GM23338 (cell line): ENCODE measurements around the gene ZNF491. TPM values are rescaled to one million over a fixed set of nuclear protein-coding genes. Genes with fewer than 3 reads are reported as not detected.

ENCODE experiments used
- ATAC-seq: fragments of 200-7000 bp; cut with Tn5 transposase; 3 replicates; pipeline ENCODE4 v1.9.1; 2020
- DNase-seq: peaks from one replicate; pipeline ENCODE4 v3.0.0-alpha.2; 2015; ENCODE audit warnings: low spot score
- H2AFZ ChIP-seq: fragments of 200-600 bp; sonication (generic); 2 replicates; pipeline ENCODE4 v1.8.0; 2016; ENCODE audit warnings: antibody characterized with exemption, mild to moderate bottlenecking, moderate library complexity
- H3F3A ChIP-seq: fragments of 200-600 bp; sonication (generic); replicated peaks from 2 replicates; pipeline ENCODE4 v1.8.0; 2017; ENCODE audit warnings: antibody characterized with exemption, mixed run types, low read depth
- H3K27ac ChIP-seq: fragments of 200-600 bp; sonication (generic); 2 replicates; pipeline ENCODE4 v1.6.1; 2016; ENCODE audit warnings: low read depth
- H3K27me3 ChIP-seq: fragments of 200-600 bp; sonication (generic); 2 replicates; pipeline ENCODE4 v1.8.0; 2016; ENCODE audit warnings: mild to moderate bottlenecking, mixed run types, moderate library complexity; ENCODE audit not compliant: insufficient read depth
- H3K36me3 ChIP-seq: fragments of 200-600 bp; sonication (generic); 2 replicates; pipeline ENCODE4 v1.8.0; 2016; ENCODE audit warnings: mild to moderate bottlenecking; ENCODE audit not compliant: insufficient read depth
- H3K4me1 ChIP-seq: fragments of 200-600 bp; sonication (generic); 2 replicates; pipeline ENCODE4 v1.8.0; 2016; ENCODE audit warnings: mild to moderate bottlenecking, moderate library complexity; ENCODE audit not compliant: insufficient read depth
- H3K4me2 ChIP-seq: fragments of 200-600 bp; sonication (generic); 2 replicates; pipeline ENCODE4 v1.7.1; 2017; ENCODE audit warnings: mixed run types
- H3K4me3 ChIP-seq: fragments of 200-600 bp; sonication (generic); 2 replicates; pipeline ENCODE4 v1.6.1; 2016; ENCODE audit warnings: mixed run types
- H3K79me2 ChIP-seq: fragments of 200-600 bp; sonication (generic); replicated peaks from 2 replicates; pipeline ENCODE4 v1.8.0; 2017; ENCODE audit warnings: mild to moderate bottlenecking; ENCODE audit not compliant: insufficient read depth
- H3K9me2 ChIP-seq: fragments of 200-600 bp; sonication (generic); 2 replicates; pipeline ENCODE4 v1.8.0; 2017; ENCODE audit not compliant: insufficient read depth
- H4K20me1 ChIP-seq: fragments of 200-600 bp; sonication (generic); replicated peaks from 2 replicates; pipeline ENCODE4 v1.8.0; 2017; ENCODE audit warnings: mild to moderate bottlenecking; ENCODE audit not compliant: insufficient read depth
- H3K27ac Mint-ChIP-seq: 2 replicates; pipeline ENCODE4 v1.8.0; 2020; ENCODE audit warnings: inconsistent platforms, mild to moderate bottlenecking, moderate library complexity, mixed read lengths
- H3K27me3 Mint-ChIP-seq: 3 replicates; pipeline ENCODE4 v1.8.0; 2022; ENCODE audit warnings: low read depth, mild to moderate bottlenecking, moderate library complexity, mixed read lengths, inconsistent platforms; ENCODE audit not compliant: insufficient read depth, poor library complexity
- H3K36me3 Mint-ChIP-seq: 3 replicates; pipeline ENCODE4 v1.8.0; 2021; ENCODE audit warnings: low read depth, mild to moderate bottlenecking, inconsistent platforms, moderate library complexity, mixed read lengths
- H3K4me1 Mint-ChIP-seq: 3 replicates; pipeline ENCODE4 v1.8.0; 2020; ENCODE audit warnings: mild to moderate bottlenecking, inconsistent platforms, mixed read lengths
- H3K4me3 Mint-ChIP-seq: 3 replicates; pipeline ENCODE4 v1.8.0; 2021; ENCODE audit warnings: moderate library complexity, mild to moderate bottlenecking, inconsistent platforms, mixed read lengths
- H3K9me3 Mint-ChIP-seq: 3 replicates; pipeline ENCODE4 v1.8.0; 2020; ENCODE audit warnings: moderate library complexity, mild to moderate bottlenecking, inconsistent platforms, mixed read lengths
- CREB1 ChIP-seq: fragments of 250-450 bp; sonication (Bioruptor Pico); IDR thresholded peaks from 2 replicates; pipeline ENCODE4 v1.5.0; 2020; ENCODE audit warnings: low read depth, mild to moderate bottlenecking, moderate library complexity
- CTCF ChIP-seq, 2 experiments: fragments of 200-600 bp in 1 of 2; sonication (generic) in 1 of 2; conservative IDR thresholded peaks; 2 replicates each; pipeline versions ENCODE4 v1.5.1 to v1.6.1; 2016 to 2017; ENCODE audit warnings: antibody characterized with exemption in 2 of 2, low read depth in 2 of 2, mild to moderate bottlenecking in 2 of 2, moderate library complexity in 1 of 2
- ETS1 ChIP-seq: IDR thresholded peaks from 2 replicates; pipeline ENCODE4 v1.6.1; 2016; ENCODE audit warnings: antibody characterized with exemption
- EZH2 ChIP-seq: fragments of 200-600 bp; sonication (generic); IDR thresholded peaks from one replicate; pipeline ENCODE4 v1.8.0; 2017; ENCODE audit warnings: antibody characterized with exemption, mild to moderate bottlenecking, low read depth; ENCODE audit not compliant: unreplicated experiment
- EZH2phosphoT487 ChIP-seq: fragments of 200-600 bp; sonication (generic); IDR thresholded peaks from one replicate; pipeline ENCODE4 v1.8.1; 2018; ENCODE audit warnings: antibody characterized with exemption; ENCODE audit not compliant: unreplicated experiment
- JUNB ChIP-seq: IDR thresholded peaks from one replicate; pipeline ENCODE4 v1.6.1; 2016; ENCODE audit warnings: antibody characterized with exemption; ENCODE audit not compliant: unreplicated experiment
- NANOG ChIP-seq: IDR thresholded peaks from 2 replicates; pipeline ENCODE4 v1.6.1; 2016; ENCODE audit warnings: antibody characterized with exemption, borderline replicate concordance
- POLR2AphosphoS5 ChIP-seq: IDR thresholded peaks from 2 replicates; pipeline ENCODE4 v1.6.1; 2016; ENCODE audit warnings: antibody characterized with exemption, low read depth
- REST ChIP-seq: IDR thresholded peaks from one replicate; pipeline ENCODE4 v1.6.1; 2018; ENCODE audit warnings: antibody characterized with exemption; ENCODE audit not compliant: unreplicated experiment
- STAT1 ChIP-seq: IDR thresholded peaks from one replicate; pipeline ENCODE4 v1.6.1; 2016; ENCODE audit warnings: antibody characterized with exemption; ENCODE audit not compliant: unreplicated experiment
- ZNF114 ChIP-seq: fragments of 250-450 bp; sonication (Bioruptor Pico); IDR thresholded peaks from 2 replicates; pipeline ENCODE4 v1.5.0; 2020; ENCODE audit warnings: mild to moderate bottlenecking, moderate library complexity
- ZNF331 ChIP-seq: fragments of 250-450 bp; sonication (Bioruptor Pico); IDR thresholded peaks from 2 replicates; pipeline ENCODE4 v1.5.0; 2020; ENCODE audit warnings: low read depth, mild to moderate bottlenecking, moderate library complexity
- polyA plus RNA-seq: library from polyadenylated mRNA; unstranded; fragments of >200 nt; fragmentation: Nextera tagmentation; extraction: Ambion mirVana; gene quantifications from 2 replicates; pipeline ENCODE4 v1.2.1, GENCODE V29; 2016
- total RNA-seq: library from RNA; depleted of rRNA; stranded (reverse); fragments of >200 nt; shearing (Covaris generic); gene quantifications from 2 replicates; pipeline ENCODE4 v1.2.3, GENCODE V29; 2014
- TF ChIP-seq, protein P1 (sequence below): fragments of 250-450 bp; sonication (Bioruptor Pico); IDR thresholded peaks from 2 replicates; pipeline ENCODE4 v1.5.0; 2020; ENCODE audit warnings: mild to moderate bottlenecking, moderate library complexity

ZNF491 gene
- total and polyA plus RNA-seq, 2 experiments from 2014 or later, result 0.32 to 1.3 TPM

DNA sequence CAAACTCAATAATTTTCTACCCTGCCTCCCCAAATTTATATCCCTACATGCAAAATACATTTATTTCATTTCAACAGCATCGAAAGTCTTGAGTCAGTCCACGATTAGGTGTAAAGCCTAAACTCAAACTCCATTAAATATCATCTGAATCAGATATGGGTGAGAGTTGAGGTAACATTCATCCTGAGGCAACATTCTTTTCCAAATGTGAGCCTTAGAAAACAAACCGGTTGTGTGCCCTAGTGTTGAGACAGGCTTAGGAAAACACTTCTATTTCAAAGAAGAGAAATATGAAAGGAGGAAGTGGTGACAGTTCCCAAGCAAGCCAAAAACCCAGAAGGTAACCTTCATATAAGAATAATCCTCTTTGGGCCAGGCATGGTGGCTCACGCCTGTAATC, 43.7 kb upstream of the ZNF491 start:
- Histone ChIP-seq H3K4me3 (no peak overlapping the region), H3K36me3 (peaks cover 3% of the 10 kb centered on the region; the same call in 1 of the 2 replicates), H3K9me2 (no peaks in the 10 kb centered on the region), H3K27ac (no peak overlapping the region), H3K79me2 (no peaks in the 10 kb centered on the region), H3K4me2 (no peak overlapping the region), H3F3A (no peaks in the 10 kb centered on the region), H4K20me1 (no peaks in the 10 kb centered on the region), H3K27me3 (no peaks in the 10 kb centered on the region), H2AFZ (no peak overlapping the region), H3K4me1 (no peaks in the 10 kb centered on the region)
- ATAC-seq (no peak), DNase-seq (no peak)
- peaks cover 1% of the 10 kb centered on the region for H3K27me3 Mint-ChIP-seq
- H3K4me3 Mint-ChIP-seq, result no peak overlapping the region
- H3K36me3 Mint-ChIP-seq, result peaks cover 3% of the 10 kb centered on the region; the same call in 1 of the 3 replicates
- H3K9me3 Mint-ChIP-seq, result peaks cover 80% of the 10 kb centered on the region
- H3K27ac Mint-ChIP-seq, result no peak overlapping the region
- TF ChIP-seq ETS1 (no peak), EZH2phosphoT487 (no peak), STAT1 (no peak), CREB1 (CRISPR knock-in tag) (no peak), EZH2 (no peak), JUNB (no peak), NANOG (no peak), CTCF (conservative IDR thresholded peaks at IDR 0.05; ENCODE audit: low read depth in 2 of 2) (no peak), POLR2AphosphoS5 (no peak), REST (no peak), ZNF114 (CRISPR knock-in tag) (no peak), ZNF331 (CRISPR knock-in tag) (no peak)
- TF ChIP-seq, protein P1, sequence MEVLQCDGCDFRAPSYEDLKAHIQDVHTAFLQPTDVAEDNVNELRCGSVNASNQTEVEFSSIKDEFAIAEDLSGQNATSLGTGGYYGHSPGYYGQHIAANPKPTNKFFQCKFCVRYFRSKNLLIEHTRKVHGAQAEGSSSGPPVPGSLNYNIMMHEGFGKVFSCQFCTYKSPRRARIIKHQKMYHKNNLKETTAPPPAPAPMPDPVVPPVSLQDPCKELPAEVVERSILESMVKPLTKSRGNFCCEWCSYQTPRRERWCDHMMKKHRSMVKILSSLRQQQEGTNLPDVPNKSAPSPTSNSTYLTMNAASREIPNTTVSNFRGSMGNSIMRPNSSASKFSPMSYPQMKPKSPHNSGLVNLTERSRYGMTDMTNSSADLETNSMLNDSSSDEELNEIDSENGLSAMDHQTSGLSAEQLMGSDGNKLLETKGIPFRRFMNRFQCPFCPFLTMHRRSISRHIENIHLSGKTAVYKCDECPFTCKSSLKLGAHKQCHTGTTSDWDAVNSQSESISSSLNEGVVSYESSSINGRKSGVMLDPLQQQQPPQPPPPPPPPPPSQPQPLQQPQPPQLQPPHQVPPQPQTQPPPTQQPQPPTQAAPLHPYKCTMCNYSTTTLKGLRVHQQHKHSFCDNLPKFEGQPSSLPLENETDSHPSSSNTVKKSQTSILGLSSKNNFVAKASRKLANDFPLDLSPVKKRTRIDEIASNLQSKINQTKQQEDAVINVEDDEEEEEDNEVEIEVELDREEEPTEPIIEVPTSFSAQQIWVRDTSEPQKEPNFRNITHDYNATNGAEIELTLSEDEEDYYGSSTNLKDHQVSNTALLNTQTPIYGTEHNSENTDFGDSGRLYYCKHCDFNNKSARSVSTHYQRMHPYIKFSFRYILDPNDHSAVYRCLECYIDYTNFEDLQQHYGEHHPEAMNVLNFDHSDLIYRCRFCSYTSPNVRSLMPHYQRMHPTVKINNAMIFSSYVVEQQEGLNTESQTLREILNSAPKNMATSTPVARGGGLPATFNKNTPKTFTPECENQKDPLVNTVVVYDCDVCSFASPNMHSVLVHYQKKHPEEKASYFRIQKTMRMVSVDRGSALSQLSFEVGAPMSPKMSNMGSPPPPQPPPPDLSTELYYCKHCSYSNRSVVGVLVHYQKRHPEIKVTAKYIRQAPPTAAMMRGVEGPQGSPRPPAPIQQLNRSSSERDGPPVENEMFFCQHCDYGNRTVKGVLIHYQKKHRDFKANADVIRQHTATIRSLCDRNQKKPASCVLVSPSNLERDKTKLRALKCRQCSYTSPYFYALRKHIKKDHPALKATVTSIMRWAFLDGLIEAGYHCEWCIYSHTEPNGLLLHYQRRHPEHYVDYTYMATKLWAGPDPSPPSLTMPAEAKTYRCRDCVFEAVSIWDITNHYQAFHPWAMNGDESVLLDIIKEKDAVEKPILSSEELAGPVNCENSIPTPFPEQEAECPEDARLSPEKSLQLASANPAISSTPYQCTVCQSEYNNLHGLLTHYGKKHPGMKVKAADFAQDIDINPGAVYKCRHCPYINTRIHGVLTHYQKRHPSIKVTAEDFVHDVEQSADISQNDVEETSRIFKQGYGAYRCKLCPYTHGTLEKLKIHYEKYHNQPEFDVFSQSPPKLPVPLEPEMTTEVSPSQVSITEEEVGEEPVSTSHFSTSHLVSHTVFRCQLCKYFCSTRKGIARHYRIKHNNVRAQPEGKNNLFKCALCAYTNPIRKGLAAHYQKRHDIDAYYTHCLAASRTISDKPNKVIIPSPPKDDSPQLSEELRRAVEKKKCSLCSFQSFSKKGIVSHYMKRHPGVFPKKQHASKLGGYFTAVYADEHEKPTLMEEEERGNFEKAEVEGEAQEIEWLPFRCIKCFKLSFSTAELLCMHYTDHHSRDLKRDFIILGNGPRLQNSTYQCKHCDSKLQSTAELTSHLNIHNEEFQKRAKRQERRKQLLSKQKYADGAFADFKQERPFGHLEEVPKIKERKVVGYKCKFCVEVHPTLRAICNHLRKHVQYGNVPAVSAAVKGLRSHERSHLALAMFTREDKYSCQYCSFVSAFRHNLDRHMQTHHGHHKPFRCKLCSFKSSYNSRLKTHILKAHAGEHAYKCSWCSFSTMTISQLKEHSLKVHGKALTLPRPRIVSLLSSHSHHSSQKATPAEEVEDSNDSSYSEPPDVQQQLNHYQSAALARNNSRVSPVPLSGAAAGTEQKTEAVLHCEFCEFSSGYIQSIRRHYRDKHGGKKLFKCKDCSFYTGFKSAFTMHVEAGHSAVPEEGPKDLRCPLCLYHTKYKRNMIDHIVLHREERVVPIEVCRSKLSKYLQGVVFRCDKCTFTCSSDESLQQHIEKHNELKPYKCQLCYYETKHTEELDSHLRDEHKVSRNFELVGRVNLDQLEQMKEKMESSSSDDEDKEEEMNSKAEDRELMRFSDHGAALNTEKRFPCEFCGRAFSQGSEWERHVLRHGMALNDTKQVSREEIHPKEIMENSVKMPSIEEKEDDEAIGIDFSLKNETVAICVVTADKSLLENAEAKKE (CRISPR knock-in tag), result no peak
- no peaks in the 10 kb centered on the region for H3K4me1 Mint-ChIP-seq
